Measurements from ENCODE around the gene EEF1A2.

DNA sequence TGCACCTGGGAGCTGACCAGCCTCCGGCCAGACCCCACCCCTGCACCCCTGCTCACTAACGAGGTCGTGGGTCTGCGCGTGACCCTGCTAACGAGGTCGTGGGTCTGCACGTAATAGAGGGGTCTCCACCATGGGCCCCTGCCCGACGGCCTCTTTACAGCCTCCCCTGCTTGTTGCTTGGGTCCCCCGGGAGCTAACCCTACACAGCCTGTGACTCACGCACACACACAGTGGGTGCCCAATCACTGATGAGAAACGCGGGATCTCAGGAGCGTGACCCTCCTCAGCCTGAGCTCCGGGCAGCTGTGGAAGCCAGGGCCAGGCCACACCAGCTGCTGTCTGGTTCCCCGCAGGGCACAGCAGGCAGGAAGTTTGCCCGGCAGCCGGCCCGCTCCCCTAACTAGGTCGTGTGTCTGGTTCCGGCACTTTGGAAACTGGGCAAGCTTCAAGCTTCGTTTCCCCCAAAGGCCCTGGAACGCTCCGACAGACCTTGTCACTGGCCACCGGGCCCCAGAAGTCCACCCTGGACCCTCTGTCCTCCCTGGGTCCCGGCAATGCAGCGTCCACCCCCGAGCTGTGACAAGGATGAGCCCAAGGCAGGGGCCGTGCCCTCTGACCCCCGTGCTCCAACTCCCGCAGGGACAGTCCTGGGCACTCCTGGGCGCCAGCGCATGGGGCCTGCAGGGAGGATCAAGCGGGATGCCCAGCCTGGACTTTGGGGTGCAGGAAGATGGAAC lies 37.5 kb upstream of the EEF1A2 start:
- TF ChIP-seq, protein P1, sequence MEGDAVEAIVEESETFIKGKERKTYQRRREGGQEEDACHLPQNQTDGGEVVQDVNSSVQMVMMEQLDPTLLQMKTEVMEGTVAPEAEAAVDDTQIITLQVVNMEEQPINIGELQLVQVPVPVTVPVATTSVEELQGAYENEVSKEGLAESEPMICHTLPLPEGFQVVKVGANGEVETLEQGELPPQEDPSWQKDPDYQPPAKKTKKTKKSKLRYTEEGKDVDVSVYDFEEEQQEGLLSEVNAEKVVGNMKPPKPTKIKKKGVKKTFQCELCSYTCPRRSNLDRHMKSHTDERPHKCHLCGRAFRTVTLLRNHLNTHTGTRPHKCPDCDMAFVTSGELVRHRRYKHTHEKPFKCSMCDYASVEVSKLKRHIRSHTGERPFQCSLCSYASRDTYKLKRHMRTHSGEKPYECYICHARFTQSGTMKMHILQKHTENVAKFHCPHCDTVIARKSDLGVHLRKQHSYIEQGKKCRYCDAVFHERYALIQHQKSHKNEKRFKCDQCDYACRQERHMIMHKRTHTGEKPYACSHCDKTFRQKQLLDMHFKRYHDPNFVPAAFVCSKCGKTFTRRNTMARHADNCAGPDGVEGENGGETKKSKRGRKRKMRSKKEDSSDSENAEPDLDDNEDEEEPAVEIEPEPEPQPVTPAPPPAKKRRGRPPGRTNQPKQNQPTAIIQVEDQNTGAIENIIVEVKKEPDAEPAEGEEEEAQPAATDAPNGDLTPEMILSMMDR (IDR thresholded peaks at IDR 0.05), result no peak
- TF ChIP-seq POLR2A (IDR thresholded peaks at IDR 0.05), result peak in 1 of 3 donors; percentile 19
